Activated CD4-positive, alpha-beta memory T cell treated with anti-CD3 and anti-CD28 coated beads for 36 hours (primary cell): ENCODE measurements around the gene UBE2J2. TPM values are rescaled to one million over a fixed set of nuclear protein-coding genes. Genes with fewer than 3 reads are reported as not detected.

ENCODE experiments used
- CTCF ChIA-PET: fragments of 350-600 bp; sonication (Branson Sonifier 250); formaldehyde crosslinking; loops from one replicate; lab custom pipeline; 2021; ENCODE audit warnings: antibody characterized with exemption, inconsistent platforms; lab: Charles Lee
- POLR2A ChIA-PET: fragments of 350-600 bp; sonication (Branson Sonifier 250); formaldehyde crosslinking; loops from one replicate; lab custom pipeline; 2021; ENCODE audit warnings: antibody characterized with exemption; lab: Charles Lee
- DNase-seq: peaks from one replicate; pipeline ENCODE4 v3.0.0-alpha.2; 2020
- H3K27ac Mint-ChIP-seq: one replicate; pipeline ENCODE4 v1.8.0; 2021; ENCODE audit warnings: mixed read lengths
- H3K27me3 Mint-ChIP-seq: one replicate; pipeline ENCODE4 v1.8.0; 2021; ENCODE audit warnings: mixed read lengths
- H3K36me3 Mint-ChIP-seq: one replicate; pipeline ENCODE4 v1.8.0; 2021; ENCODE audit warnings: mixed read lengths
- H3K4me1 Mint-ChIP-seq: one replicate; pipeline ENCODE4 v1.8.0; 2021; ENCODE audit warnings: low read depth, mixed read lengths
- H3K4me3 Mint-ChIP-seq: one replicate; pipeline ENCODE4 v1.8.0; 2021; ENCODE audit warnings: mild to moderate bottlenecking, mixed read lengths
- H3K9me3 Mint-ChIP-seq: one replicate; pipeline ENCODE4 v1.8.0; 2021; ENCODE audit warnings: mixed read lengths
- intact Hi-C: fragments of 100-400 bp; cut with micrococcal nuclease; formaldehyde crosslinking; loops from one replicate; pipeline ENCODE4 v1.15.1; 2023
- total RNA-seq, 2 experiments: library from RNA; stranded (reverse); gene quantifications; one replicate each; pipeline ENCODE4 v1.2.3, GENCODE V29; 2021

UBE2J2 gene
- total RNA-seq, 2 experiments from 2014 or later = 58.7 to 61.6 TPM

DNA sequence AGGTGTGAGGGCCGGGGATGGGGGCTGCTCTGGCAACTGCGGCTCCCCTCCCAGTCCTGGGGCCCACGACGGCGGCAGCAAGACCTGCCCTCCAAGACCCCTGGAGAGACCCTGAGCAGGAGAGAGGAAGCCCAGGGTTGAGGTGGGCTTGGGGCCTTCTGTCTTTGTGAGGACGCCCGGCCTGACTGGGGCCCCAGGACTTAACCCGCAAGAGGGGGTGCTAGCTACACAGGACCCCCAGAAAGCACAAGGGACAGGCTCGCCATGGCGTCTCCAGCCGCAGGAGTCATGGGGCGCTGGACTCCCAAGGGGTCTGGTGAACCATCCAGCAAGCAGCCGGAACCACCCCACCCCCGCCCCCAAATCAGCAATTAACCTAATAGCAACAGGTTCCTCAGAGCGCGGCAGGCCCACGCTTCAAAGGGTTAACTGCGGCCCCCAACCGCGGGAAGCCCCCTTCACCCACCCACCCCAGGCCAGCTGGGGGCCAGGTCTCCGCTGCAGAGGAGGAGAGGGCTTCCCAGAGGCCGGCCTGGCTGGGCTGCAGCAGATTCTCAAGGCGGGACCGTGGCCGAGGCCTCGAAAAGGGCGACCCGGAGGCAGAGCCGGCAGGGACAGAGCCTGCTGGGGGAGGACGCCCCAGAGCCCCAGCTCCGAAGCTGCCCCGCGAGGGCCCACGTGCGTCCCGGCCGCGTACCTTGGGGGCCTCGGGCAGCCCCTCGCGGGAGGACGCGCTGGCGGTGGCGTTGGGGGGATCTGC, 27.7 kb downstream of the UBE2J2 start:
- Mint-ChIP-seq H3K27ac (no peak overlapping the region), H3K27me3 (no peaks in the 10 kb centered on the region), H3K36me3 (no peaks in the 10 kb centered on the region), H3K9me3 (no peaks in the 10 kb centered on the region), H3K4me3 (no peak overlapping the region), H3K4me1 (peaks cover 13% of the 10 kb centered on the region)
- intact Hi-C loops = no loop called here
- CTCF ChIA-PET = no interaction called here
- POLR2A ChIA-PET = no interaction called here
- no peak for DNase-seq

DNA sequence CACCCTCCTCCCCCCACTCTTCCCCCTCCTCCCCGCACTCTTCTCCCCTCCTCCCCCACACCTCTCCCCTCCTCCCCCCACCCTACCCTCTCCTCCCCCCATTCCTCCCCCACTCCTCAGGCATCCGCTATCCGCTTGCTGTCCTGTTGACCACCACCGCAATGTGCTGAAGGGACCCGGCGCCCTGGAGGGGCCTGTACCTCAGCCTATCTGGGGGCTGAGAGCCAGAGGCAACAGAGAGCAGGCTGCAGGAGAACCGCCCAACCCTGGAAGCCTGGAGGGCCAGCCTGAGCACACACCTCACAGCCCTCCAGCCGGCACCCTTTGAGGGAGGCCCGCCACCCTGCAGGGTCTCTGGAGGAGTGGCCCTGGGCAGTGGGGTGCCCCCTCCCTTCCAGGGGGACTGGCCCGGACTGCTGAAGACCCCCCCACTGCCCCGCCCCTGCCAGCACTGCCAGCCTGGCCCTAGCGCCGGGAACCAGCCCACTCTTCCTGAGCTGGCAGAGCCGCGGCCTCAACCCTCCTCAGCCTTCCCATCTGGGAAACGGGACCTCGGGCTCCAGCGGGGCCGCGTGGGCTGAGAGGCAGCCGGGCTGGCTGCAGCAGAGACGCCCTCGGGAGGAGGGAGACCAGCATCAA, 28.4 kb downstream of the UBE2J2 start:
- peaks cover 7% of the 10 kb centered on the region for H3K4me1 Mint-ChIP-seq
- no peak overlapping the region for H3K27ac Mint-ChIP-seq
- no peak overlapping the region for H3K4me3 Mint-ChIP-seq
- no peaks in the 10 kb centered on the region for H3K9me3 Mint-ChIP-seq
- DNase-seq = no peak
- CTCF ChIA-PET = no interaction called here
- no peaks in the 10 kb centered on the region for H3K27me3 Mint-ChIP-seq
- intact Hi-C loops = no loop called here
- no peaks in the 10 kb centered on the region for H3K36me3 Mint-ChIP-seq
- POLR2A ChIA-PET = no interaction called here

DNA sequence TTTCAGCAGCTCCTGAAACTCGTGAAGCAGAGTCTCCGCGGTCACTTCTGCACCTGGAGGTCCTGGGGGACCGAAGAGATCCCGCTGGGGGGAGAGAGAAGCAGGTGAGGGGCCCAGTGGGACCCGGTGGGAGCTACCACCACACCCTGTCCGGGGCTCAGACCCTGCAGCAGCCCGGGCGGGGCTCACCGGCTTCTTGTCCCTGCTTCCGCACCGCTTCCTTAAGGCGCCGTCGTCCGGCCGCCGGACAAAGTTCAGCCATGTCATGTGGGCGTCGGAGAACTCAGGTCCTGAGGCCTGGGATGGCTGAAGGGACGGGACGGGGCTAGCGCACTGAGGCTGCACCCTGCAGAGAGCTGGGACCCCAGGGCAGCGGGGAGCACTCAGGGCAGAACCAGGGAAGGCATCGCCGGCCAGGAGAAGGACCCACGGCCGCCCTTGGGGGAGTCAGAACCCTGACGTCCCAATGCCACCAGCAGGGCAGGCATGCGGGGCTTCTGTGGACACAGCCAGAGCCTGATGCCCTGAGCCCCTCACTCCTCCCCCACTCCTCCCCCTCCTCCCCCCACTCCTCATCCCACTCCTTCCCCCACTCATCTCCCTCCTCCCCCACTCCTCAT, 29.4 kb downstream of the UBE2J2 start:
- intact Hi-C loops = no loop called here
- no peak overlapping the region for H3K27ac Mint-ChIP-seq
- H3K27me3 Mint-ChIP-seq = no peaks in the 10 kb centered on the region
- H3K9me3 Mint-ChIP-seq = no peaks in the 10 kb centered on the region
- no peaks in the 10 kb centered on the region for H3K36me3 Mint-ChIP-seq
- CTCF ChIA-PET = interaction anchor here (1.1 kb wide), 1 partner anchor 122 kb away, joined by 3 read pairs; no protein-coding TSS in a partner anchor
- POLR2A ChIA-PET = no interaction called here
- no peak for DNase-seq
- no peak overlapping the region for H3K4me3 Mint-ChIP-seq
- no peaks in the 10 kb centered on the region for H3K4me1 Mint-ChIP-seq

DNA sequence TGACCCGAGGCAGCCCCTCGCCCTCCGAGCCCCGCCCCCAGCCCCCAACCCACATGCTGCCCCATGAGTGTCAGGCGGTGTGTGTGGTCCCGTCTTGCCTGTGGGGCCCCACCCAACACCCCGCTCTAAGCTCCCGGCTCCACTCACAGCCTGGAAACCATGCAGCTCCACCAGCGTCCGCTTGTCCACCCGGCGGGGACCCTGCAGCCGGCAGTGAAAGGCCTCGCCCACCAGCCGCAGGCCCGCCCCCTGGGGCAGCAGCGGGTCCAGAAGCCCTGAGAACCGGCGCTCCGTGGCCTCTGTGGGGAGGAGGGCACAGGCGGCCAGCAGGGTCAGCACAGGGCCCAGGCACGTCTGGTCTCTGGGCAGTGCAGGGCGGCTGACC, 29.9 kb downstream of the UBE2J2 start:
- CTCF ChIA-PET = interaction anchor here (1.1 kb wide), 1 partner anchor 121 kb away, joined by 3 read pairs; no protein-coding TSS in a partner anchor
- H3K36me3 Mint-ChIP-seq = no peaks in the 10 kb centered on the region
- POLR2A ChIA-PET = no interaction called here

DNA sequence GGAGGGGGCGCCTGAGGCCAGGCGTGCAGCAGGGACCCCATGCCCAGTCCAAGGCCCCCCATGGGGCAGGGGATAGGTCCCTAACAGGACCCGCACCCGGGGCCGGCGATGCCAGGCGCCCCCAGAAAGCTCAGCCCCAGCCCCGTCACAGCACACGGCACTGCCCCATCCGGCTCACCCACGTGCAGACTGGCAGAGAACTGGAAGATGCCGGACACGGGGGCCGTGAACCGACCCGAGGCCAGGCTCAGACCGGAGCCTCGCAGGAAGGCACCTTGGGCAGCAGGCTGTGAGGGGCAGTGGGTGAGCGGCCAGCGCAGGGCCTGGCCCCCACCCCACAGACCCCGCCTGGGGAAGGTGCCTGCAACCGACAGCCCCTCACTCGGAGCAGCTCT, 30.4 kb downstream of the UBE2J2 start:
- H3K9me3 Mint-ChIP-seq = no peaks in the 10 kb centered on the region
- intact Hi-C loops = no loop called here
- H3K4me1 Mint-ChIP-seq = no peaks in the 10 kb centered on the region
- no peak for DNase-seq
- no peak overlapping the region for H3K4me3 Mint-ChIP-seq
- no peak overlapping the region for H3K27ac Mint-ChIP-seq
- ChIA-PET CTCF (no interaction called here), POLR2A (no interaction called here)
- H3K36me3 Mint-ChIP-seq = no peaks in the 10 kb centered on the region
- no peaks in the 10 kb centered on the region for H3K27me3 Mint-ChIP-seq

More for the DNA sequence above, 29.9 kb downstream of the UBE2J2 start:
- Mint-ChIP-seq H3K27ac (no peak overlapping the region), H3K4me1 (no peaks in the 10 kb centered on the region), H3K27me3 (no peaks in the 10 kb centered on the region), H3K4me3 (no peak overlapping the region), H3K9me3 (no peaks in the 10 kb centered on the region)
- intact Hi-C loops = no loop called here
- no peak for DNase-seq

DNA sequence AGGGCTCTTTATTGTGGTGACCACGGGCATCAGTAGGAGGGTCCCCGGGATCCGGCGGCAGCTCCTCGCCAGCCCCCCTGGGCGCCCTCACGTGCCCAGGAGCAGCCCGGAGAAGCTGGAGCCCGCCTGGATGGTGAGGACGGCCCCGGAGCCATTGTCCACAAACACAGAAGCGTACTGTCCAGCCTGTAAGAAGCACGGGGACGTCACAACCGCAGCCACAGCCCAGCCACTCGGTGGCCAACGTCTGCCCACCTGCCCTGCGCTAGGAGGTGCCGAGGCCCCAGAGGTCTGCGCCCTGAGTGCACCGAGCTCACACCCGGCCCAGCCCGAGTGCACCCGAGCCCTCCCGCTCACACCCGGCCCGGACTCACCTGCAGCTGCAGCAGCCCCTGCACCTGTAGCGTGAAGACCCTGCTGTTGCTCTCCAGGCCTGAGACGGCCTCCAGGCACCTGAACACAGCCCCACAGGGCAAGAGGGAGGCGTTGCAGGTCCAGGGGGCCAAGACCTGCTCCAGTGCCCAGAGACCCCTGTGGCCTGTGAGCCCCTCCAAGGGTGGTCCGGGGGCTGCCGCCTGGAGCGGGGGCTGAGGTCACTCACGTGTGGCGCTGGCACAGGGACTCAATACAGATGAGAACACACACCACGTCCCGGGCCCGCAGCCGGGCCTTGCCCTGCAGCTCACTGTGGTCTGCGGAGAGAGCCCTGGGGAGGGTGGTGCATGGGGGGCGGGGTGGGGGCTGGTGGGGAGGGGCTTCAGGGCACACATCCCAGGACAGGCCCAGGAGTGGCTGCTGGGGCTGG, 31.0 kb downstream of the UBE2J2 start:
- H3K9me3 Mint-ChIP-seq = no peaks in the 10 kb centered on the region
- H3K27me3 Mint-ChIP-seq = no peaks in the 10 kb centered on the region
- ChIA-PET CTCF (no interaction called here), POLR2A (no interaction called here)
- intact Hi-C loops = no loop called here
- no peaks in the 10 kb centered on the region for H3K4me1 Mint-ChIP-seq
- no peak for DNase-seq
- H3K27ac Mint-ChIP-seq = no peak overlapping the region
- no peaks in the 10 kb centered on the region for H3K36me3 Mint-ChIP-seq
- no peak overlapping the region for H3K4me3 Mint-ChIP-seq

DNA sequence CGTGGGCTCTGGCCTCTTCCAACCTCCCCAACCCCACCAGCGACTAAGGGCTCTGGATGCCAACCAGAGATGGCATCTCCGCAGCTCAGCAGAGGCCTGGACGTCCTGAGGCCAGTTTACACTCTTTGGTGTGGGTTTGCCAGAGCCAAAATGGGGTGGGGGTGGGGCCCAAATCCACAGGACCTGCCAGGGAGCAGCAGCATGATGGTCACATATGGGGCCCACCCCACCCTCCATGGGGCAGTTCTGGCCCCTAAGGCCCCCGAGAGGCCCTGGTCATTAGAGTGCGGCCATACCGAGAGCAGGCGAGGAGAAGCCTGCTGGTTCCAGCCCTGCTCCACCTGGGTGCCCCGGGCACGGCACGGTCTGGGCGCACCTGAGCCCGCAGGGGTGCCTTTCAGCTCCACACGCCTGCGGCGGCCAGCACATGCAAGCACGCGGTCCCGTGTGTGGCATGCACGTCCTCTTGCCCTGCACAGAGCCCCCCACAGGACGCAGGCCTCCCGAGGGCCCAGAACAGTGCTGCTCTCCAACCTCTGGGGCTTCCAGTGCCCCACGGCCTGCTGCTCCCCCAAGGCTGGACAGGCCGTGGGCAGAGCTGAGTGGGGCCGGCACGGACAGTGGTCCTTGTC, 31.9 kb downstream of the UBE2J2 start:
- Mint-ChIP-seq H3K9me3 (no peaks in the 10 kb centered on the region), H3K27ac (no peak overlapping the region), H3K4me3 (no peak overlapping the region), H3K36me3 (no peaks in the 10 kb centered on the region), H3K4me1 (no peaks in the 10 kb centered on the region), H3K27me3 (no peaks in the 10 kb centered on the region)
- intact Hi-C loops = no loop called here
- ChIA-PET POLR2A (interaction anchor here (1.0 kb wide), 1 partner anchor 27 kb away, joined by 5 read pairs; no protein-coding TSS in a partner anchor), CTCF (interaction anchor here (1.0 kb wide), 1 partner anchor 105 kb away, joined by 3 read pairs; no protein-coding TSS in a partner anchor)
- DNase-seq = no peak

DNA sequence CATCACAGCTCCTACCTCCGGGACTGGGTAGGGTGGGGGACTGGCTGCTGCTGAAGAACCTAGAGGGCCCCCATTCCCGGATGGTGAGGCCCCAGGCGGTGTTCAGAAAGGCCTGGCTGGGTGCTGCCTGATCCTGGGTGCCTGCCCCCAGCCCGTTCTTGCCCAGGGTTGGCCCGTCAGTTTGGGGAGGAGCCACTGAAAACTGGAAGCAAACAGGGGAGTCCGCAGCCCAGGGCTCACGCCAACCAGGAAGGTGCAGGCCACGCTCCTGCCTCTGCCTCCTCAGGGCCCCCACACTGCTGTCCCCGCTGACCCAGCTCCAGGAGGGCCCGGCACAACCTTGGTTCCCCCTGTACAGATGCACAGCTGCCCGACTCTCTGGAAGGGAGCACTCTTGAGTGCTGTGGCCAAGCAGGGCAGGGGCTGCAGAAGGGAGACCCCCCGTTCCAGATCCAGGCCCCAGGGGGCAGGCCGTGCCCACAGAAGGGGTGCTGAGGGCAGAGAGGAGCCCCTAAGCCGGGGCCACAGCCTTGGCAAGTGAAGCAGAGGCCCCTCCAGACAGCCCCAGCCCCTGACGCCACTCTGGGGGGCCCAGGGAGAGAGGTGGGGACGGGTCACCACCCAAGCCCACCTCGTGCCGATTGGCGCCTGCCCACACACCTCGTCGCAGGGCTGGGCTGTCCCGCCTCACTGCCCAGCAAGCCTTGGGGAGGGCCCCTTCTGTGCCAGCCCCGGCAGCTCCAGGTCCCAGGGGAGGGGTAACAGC, 32.6 kb downstream of the UBE2J2 start:
- H3K4me3 Mint-ChIP-seq = no peak overlapping the region
- H3K9me3 Mint-ChIP-seq = no peaks in the 10 kb centered on the region
- H3K36me3 Mint-ChIP-seq = no peaks in the 10 kb centered on the region
- intact Hi-C loops = no loop called here
- ChIA-PET CTCF (interaction anchor here (1.0 kb wide), 2 partner anchors 105 to 257 kb away, joined by 3 read pairs; no protein-coding TSS in a partner anchor), POLR2A (interaction anchor here (1.0 kb wide), 1 partner anchor 26 kb away, joined by 5 read pairs; no protein-coding TSS in a partner anchor)
- DNase-seq = no peak
- H3K27me3 Mint-ChIP-seq = no peaks in the 10 kb centered on the region
- H3K4me1 Mint-ChIP-seq = no peaks in the 10 kb centered on the region
- H3K27ac Mint-ChIP-seq = no peak overlapping the region

DNA sequence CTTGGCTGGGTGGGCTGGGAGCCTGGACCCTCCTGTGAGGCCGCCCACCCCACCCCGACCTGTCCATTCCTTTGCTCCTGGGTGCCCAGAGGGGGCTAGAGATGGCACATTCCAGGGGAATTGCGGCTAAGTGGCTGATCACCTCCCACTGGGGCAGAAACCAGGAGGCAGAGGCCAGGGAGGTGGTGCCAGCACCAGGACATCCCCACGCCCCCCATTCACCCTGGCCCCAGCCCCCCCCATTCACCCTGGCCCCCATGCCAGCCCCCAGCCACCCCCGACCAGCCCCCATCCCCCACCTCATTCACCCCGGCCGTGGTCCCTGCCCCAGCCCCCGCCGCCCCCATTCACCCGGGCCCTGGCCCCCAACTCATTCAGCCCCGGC, 33.3 kb downstream of the UBE2J2 start:
- H3K4me1 Mint-ChIP-seq = no peaks in the 10 kb centered on the region
- H3K27me3 Mint-ChIP-seq = no peaks in the 10 kb centered on the region
- H3K4me3 Mint-ChIP-seq = no peak overlapping the region
- no peak for DNase-seq
- H3K9me3 Mint-ChIP-seq = no peaks in the 10 kb centered on the region
- CTCF ChIA-PET = interaction anchor here (0.7 to 1.0 kb wide), 2 partner anchors 140 to 256 kb away, joined by 3 read pairs; no protein-coding TSS in a partner anchor
- POLR2A ChIA-PET = interaction anchor here (1.3 kb wide), 1 partner anchor 10 kb away, joined by 3 read pairs; no protein-coding TSS in a partner anchor
- intact Hi-C loops = no loop called here
- H3K27ac Mint-ChIP-seq = no peak overlapping the region
- H3K36me3 Mint-ChIP-seq = no peaks in the 10 kb centered on the region

DNA sequence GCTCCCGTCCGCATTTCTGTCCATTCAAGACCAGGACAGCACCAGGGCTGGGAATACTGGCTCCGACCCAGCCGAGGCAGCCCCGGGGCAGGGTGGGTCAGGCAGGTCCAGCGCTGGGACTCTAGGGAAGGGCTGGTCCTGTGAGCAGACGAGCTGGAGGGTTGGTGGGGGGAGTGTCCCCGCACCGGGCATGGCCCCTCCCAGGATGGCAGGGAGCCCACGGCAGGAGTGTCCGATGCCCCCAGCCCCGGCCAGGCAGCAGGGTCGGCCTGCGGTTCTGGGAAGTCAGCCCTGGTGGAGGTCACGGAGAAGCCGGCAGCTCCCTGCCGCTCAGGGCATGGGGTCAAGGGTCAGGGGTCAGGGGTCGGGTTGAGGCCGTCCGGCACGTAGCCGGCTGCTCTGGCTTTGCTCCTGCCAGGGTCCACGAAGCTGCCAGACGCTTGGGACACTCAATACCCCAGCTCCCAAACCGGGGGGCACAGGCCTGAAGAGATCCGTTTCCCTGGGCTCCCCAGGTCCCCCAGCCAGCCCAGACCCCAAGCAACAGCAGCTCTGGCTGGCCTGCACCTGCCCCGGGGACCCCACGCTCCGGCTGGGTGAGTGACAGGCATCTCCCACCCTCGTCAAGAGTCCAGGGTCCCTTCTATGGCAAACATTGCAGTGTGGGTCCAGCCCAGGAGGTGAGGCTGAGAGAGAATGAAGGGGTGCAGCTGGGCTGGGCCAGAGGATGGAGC, 33.9 kb downstream of the UBE2J2 start:
- no peaks in the 10 kb centered on the region for H3K27me3 Mint-ChIP-seq
- no peaks in the 10 kb centered on the region for H3K36me3 Mint-ChIP-seq
- no peaks in the 10 kb centered on the region for H3K9me3 Mint-ChIP-seq
- POLR2A ChIA-PET = interaction anchor here (0.5 to 1.6 kb wide), 3 partner anchors 11 to 41 kb away, joined by 3 read pairs; no protein-coding TSS in a partner anchor
- no peak for DNase-seq
- H3K4me1 Mint-ChIP-seq = no peaks in the 10 kb centered on the region
- no peak overlapping the region for H3K4me3 Mint-ChIP-seq
- intact Hi-C loops = no loop called here
- no peak overlapping the region for H3K27ac Mint-ChIP-seq
- CTCF ChIA-PET = interaction anchor here (0.7 to 1.0 kb wide), 2 partner anchors 140 to 256 kb away, joined by 3 read pairs; no protein-coding TSS in a partner anchor
